ENCODE measurements around the gene MARCHF2. TPM values are rescaled to one million over a fixed set of nuclear protein-coding genes. Genes with fewer than 3 reads are reported as not detected.

Gene MARCHF2
- polyA plus RNA-seq, 5 donors: 9.4 to 17.0 (median 10.6) TPM

DNA sequence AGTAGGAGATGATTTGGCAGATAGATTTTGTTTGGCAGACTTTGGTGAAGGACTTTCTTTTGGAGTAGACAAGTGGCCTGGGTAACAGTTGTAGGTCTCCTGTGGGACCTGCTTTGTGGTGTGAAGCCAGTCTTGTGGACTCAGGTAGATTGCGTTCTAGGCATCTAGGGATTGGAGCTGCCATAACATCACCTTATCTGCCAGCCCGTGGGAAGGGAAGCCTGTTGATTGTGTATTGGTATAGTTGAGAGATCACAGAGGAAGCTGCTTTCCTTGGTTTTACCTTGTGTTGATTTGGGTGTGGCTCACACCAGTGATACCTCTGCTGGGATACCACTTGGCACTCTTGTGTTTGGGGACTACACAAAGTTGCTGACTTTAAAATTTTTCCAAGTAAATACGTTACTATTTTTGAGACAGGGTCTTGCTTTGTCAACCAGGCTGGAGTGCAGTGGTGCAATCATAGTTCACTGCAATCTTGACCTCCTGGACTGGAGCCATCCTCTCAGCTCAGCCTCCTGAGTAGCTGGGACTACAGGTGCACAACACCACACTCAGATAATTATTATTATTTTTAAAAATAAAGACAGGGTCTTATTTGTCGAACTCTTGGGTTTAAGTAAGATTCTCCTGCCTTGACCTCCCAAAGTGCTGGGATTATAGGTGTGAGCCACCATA lies 39.5 kb downstream of the MARCHF2 start:
- DNase-seq: no peak

DNA sequence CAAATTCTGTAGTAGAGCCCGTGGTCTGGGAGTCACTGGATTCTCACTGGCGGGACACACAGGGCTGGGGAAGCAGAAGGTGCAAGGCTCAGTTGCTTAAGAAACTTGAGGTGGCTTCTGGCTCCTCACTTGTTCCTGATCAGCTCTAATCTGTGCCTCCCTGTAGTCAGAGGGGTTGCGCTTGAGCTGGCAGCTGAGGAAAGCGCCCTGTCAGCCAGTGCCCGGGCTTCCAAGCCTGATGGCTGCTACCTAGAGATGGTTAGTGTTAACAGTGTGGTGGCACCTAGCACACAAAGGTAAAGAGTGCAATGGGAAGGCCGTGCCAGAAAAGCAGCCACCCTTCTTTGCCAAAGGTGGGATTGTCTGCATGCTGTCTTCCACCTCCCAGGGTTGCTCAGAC lies 40.5 kb downstream of the MARCHF2 start:
- no peak for DNase-seq

DNA sequence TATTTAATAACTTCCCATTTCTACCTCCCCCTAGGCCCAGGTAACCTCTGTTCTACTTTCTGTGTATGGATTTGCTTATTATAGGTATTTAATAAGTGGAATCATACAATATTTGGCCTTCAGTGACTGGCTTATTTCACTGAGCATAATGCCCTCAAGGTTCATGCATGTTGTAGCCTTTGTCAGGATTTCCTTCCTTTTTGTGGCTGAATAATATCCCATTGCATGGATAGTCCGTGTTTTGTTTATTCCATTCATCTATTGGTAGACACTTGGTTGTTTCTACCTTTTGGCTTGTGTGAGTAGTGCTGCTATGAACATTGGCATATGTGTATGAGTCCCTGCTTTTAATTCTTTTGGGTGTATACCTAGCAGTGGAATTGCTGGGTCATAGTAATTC lies 41.1 kb downstream of the MARCHF2 start:
- no peak for DNase-seq

GRCh38 chr19:8455018-8455417 lies 41.9 kb downstream of the MARCHF2 start:
- DNase-seq: no peak

GRCh38 chr19:8456064-8456463 lies 43.0 kb downstream of the MARCHF2 start:
- no peak for DNase-seq

DNA sequence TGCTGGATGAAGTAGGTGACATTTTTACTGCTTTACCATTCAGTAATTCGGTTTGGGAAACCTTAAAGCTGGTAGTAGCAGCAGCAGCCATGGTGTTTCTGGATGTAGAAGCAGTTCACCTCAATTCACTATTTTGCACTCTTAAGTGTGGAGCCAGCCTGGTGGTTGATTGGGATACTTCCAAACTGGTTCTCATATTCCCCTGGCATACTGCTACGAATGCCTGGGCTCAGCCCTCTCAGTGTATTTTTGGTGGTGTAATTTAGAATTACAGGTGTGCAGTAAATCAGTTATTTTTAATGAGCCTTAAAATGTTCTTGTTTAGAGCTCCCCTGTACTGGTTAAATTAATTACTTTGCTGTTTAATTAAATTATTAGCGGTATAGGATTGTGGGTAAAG lies 44.1 kb downstream of the MARCHF2 start:
- no peak for DNase-seq

DNA sequence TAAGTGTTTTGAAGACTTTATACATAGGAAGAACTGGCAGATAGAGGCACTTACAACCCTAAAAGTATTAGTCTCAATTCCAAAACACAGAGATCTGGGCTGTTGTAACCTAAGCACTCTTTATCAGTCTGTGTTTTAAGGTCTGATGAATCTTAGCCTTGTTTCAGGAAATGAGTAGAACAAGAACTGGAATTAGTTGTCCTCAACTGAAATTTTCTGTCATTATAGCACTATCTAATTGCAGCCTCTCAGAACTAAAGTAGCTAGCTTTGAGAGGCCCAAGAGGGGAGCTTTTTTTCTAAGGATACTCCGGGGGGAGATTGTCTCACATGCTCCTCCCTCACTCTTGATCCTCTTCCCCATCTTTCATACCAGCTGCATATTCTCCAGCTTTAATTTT lies 44.7 kb downstream of the MARCHF2 start:
- DNase-seq: no peak

GRCh38 chr19:8458380-8458779 lies 45.3 kb downstream of the MARCHF2 start:
- no peak for DNase-seq

DNA sequence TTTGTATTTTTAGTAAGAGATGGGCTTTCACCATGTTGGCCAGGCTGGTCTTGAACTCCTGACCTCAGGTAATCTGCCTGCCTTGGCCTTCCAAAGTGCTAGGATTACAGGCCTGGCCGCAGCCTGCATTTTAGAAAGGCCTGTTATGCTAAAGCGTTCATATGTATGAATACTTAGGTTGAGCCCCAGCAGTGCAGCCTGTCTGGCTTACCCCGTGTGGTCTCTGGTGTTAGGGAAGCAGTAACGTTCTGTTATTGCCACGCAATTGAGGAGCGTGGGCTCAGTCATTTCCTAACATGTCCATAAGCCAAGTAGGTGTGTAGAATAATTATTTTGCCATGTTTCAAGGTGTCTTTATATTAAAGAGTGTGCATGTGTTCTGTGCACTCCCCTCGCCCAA lies 46.0 kb downstream of the MARCHF2 start:
- DNase-seq: no peak

DNA sequence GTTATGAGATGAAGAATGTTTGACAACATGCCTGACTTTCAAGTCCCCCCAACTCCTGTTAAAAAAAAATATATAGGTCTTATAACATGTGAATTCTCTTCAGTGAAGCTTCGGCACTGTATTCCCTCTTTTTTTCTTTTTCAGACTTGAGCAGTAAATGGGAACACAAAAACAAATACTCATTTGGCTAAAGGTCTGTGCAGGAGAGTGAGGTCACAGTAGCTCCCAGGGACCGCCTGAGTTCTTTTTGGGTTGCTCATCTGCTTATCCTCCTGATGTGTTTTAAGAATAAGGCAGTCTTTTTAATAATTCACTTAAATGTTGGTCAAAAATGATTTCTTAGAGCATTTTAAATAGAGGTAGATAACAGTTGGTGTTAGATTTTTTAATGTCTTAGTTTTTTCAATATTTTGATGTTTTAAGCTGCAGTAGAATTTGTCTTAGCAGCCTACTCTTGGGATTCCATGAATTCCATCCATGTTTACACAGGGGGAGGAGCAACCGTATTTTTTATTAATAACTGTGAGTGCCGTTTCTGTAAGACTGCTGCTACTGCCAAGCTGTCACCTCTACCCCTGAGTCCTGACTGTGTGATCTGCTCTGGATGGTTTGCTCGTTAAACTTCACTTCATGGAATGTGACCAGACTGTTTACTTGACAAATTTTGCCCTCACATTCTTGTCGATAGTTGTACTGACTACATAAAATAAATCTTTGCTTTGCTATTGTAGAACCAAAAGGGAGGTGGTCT lies 46.6 kb downstream of the MARCHF2 start:
- no peak for DNase-seq

DNA sequence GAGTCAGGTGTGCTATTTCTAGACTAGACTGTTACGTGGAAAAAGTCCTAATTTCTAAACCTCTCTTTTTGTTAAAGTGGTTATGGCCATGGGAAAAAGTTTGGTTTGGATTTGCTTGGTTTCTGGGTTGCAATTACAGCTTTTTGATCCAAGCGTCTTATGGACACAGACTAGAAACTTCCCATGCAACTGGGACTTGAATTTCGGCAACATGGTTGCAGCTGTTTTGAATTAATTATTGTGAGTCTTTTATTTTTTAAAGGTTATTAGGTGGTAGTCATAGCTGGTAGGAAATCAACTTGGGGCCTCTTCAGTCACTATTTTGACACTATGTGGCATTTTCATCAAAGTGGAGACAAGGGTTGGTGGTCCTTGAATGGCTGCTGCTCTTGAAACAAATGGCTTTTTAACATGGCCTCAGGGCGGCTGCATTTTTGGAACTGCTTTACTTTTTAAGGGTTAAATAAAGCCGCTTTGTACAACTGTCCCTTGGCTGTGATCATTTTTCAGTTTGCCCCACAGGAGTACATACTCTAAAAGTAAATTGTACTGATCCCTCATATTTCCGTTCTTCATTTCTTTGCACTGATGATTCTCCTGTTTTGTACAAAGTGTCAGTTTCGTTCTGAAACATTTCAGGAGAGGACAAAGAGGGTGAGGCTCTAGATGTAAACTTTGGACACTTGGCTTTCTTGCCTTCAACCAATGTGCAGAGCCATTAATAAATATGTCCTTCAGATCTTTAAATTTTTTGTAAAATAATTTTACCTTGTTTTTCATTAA lies 47.6 kb downstream of the MARCHF2 start:
- DNase-seq: no peak

DNA sequence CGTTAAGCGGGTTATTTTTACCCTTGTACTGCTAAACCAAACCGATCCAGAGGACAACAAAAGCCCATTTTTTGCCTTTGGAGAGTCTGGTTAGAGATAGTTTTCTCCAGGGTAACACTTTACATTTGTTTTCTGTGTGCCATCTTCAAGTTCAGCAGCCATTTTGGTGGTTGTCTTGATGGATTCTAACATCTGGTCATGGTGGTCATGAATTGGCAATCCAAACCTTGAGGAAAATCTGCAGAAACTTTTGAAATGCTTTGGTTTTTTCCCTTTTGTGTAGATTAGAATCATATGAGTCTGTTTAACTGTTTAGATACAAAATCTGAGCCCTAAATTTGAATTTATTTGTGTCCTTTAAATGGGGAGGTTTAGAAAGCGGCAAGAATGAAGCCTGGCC lies 48.3 kb downstream of the MARCHF2 start:
- no peak for DNase-seq

DNA sequence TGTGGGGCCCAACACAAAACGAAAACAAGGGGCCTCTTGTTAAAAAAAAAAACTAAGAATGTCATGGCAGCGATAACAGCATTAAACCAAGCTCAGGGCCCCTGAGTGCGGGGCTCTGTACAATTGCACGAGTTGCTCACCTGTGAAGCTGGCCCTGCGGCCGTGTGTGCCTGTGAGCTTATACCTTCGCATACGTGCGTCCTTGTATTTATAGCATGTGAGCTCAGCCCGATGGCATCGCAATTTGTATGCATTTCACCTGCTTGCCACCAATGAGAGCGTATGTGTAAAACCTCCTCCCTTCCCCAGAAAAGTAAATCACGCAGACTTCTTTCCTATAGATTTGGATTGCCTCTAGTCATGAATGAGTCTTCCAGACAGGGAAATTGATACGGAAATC lies 48.8 kb downstream of the MARCHF2 start:
- no peak for DNase-seq

DNA sequence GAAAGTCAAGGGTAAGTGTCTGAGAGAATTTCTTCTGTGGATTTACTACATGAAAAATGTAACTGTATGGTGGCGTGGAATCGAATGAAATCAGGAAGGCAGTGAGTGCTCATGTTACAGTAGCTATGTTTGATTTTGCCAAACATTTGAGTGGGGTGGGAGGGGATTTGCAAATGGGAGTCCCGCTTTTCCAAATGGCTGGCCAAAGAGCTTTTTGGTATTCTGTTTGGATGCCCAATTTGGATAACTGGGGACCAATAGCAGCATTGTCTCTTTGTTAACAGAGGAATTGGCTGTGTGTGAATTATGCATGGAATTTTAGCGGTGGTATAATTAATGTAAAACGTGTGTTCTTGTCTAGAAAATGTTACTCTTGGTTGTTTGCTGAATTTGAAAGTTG lies 49.5 kb downstream of the MARCHF2 start:
- DNase-seq: no peak

DNA sequence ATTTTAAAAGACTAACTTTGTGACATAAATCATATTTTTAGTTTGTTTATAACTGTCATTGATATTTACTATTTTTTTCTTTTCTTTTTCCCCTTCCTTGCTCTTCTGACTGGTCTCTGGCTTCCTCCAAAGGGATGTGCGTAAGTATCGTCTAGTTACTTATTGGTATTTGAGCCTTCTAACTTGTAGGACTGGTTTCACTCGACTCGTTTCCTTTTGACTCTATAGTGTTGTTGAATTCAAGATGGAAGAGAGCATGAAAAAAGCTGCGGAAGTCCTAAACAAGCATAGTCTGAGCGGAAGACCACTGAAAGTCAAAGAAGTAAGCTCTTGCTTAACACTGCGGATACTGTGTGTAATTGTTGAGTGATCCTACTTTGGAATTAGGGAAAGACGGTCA lies 50.3 kb downstream of the MARCHF2 start:
- peak in 1 of 2 donors; percentile 41 for DNase-seq

DNA sequence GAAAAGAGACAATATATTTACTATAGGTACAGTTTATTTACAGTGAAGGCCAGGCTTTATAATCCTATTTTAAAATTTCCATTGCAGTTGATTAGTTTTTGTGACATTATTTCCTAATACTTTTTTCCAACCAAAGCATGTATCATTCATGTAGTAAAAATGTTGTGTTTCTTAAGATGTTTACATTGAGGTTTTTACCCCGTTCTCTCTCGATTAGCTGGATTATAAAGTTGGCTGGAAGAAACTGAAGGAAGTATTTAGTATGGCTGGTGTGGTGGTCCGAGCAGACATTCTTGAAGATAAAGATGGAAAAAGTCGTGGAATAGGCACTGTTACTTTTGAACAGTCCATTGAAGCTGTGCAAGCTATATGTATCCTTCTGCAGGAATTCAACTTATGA lies 52.9 kb downstream of the MARCHF2 start:
- no peak for DNase-seq

GRCh38 chr19:8468124-8468523 lies 55.0 kb downstream of the MARCHF2 start:
- DNase-seq: no peak

DNA sequence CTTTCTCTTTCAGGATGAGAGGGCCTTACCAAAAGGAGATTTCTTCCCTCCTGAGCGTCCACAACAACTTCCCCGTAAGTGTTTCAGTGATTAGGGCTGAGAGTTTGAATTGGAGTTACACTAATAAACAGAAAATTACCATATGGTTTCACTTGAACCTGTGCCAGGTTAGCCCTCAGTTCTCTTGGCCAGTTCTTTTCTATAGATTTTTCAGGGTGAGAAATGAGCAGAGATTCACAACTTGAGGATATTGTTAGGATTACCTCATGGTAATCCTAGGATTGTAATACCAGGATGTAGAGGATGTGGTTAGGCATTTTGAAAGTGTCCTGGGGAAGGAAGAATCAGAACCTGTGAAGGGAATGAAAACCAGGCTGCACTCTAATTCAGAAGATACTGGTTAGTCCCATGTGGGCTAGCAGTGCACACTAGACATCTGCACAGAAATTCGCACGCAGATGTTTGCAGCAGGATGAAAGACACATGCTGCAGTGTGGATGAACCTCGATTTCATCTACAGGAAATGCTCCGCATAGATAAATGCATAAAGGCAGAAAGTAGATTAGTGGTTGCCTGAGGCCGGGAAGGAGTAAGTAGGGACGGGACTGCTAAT lies 55.8 kb downstream of the MARCHF2 start:
- no peak for DNase-seq

GRCh38 chr19:8469613-8470368 lies 56.7 kb downstream of the MARCHF2 start:
- no peak for DNase-seq

DNA sequence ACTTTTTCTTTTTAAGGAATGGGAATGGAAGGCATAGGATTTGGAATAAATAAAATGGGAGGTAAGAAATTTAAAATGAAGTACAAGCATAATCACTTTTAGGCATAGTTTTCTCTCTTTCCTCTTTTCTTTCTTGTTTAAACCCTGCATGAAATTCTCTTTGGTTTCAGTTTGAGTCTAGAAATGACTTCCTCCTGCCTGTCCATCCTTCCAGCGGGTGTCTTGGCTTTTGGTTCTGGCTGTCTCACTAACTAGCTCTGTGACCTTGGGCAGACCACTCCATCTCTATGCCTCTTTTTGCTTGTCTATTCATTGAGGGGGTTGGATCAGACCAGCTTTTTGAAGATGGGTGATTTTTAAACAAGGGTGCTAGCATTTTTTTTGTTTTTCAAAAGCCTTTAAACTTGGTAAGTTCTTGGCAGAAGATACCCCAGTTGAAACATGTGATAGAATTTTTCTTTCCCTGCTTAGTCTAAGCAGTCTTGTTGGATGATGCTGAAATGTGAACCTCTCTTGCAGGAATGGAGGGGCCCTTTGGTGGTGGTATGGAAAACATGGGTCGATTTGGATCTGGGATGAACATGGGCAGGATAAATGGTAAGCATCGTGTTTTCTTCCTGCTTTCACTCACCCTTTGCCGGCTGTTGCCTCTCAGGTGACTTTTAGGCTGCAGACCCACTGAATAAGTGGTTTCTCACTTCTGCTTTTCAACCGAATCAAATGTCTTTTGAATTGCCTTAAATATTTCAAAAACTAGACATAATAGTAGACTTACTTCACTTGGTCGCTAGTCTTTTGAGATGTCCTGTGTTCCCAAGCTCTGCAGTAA lies 60.8 kb downstream of the MARCHF2 start:
- DNase-seq: no peak

GRCh38 chr19:8475005-8475404 lies 61.9 kb downstream of the MARCHF2 start:
- no peak for DNase-seq
